Measurements from ENCODE around the gene EFCAB8.
"Not testable (repeated sequence)": the region's sequence is repeated elsewhere in the genome, so short reads cannot be mapped to it uniquely, and the experiment has no call there.

Gene EFCAB8

GRCh38 chr20:32914031-32914430, 55.3 kb downstream of the EFCAB8 start:
- no peak for DNase-seq

- no peak for DNase-seq
These were observed 58.6 kb downstream of the EFCAB8 start for GRCh38 chr20:32917191-32917950.

GRCh38 chr20:32918296-32918695, 59.6 kb downstream of the EFCAB8 start:
- DNase-seq, result no peak

- DNase-seq, result no peak
These were observed 60.0 kb downstream of the EFCAB8 start for GRCh38 chr20:32918751-32919150.

- no peak for DNase-seq
These were observed 61.3 kb downstream of the EFCAB8 start for GRCh38 chr20:32920066-32920465.

GRCh38 chr20:32920530-32921298, 62.0 kb downstream of the EFCAB8 start:
- DNase-seq, result no peak

- no peak for DNase-seq
These were observed 63.7 kb downstream of the EFCAB8 start for GRCh38 chr20:32922466-32922865.

- DNase-seq, result no peak
These were observed 66.1 kb downstream of the EFCAB8 start for GRCh38 chr20:32924781-32925180.

GRCh38 chr20:32925481-32926196, 66.9 kb downstream of the EFCAB8 start:
- no peak for DNase-seq

- no peak for DNase-seq
These were observed 70.4 kb downstream of the EFCAB8 start for GRCh38 chr20:32929162-32929561.

GRCh38 chr20:32930181-32930580, 71.5 kb downstream of the EFCAB8 start:
- DNase-seq, result no peak

GRCh38 chr20:32930701-32931100, 72.0 kb downstream of the EFCAB8 start:
- DNase-seq, result no peak

GRCh38 chr20:32934580-32934979, 75.9 kb downstream of the EFCAB8 start:
- no peak for DNase-seq

GRCh38 chr20:32941155-32941885, 82.6 kb downstream of the EFCAB8 start:
- DNase-seq, result no peak

- no peak for DNase-seq
These were observed 84.8 kb downstream of the EFCAB8 start for GRCh38 chr20:32943490-32944052.

GRCh38 chr20:32945710-32946221, 87.0 kb downstream of the EFCAB8 start:
- no peak for DNase-seq

- DNase-seq, result no peak
These were observed 87.9 kb downstream of the EFCAB8 start for GRCh38 chr20:32946629-32947028.

GRCh38 chr20:32950539-32950938, 91.8 kb downstream of the EFCAB8 start:
- not testable (repeated sequence) for DNase-seq

- no peak for DNase-seq
These were observed 98.7 kb downstream of the EFCAB8 start for GRCh38 chr20:32957459-32957858.

- DNase-seq, result no peak
These were observed 99.9 kb downstream of the EFCAB8 start for GRCh38 chr20:32958574-32958973.

GRCh38 chr20:32959351-32960221, 100.9 kb downstream of the EFCAB8 start:
- DNase-seq, result no peak

- no peak for DNase-seq
These were observed 101.4 kb downstream of the EFCAB8 start for GRCh38 chr20:32960222-32960518.
